Measurements from ENCODE around the gene RSRC2. TPM values are rescaled to one million over a fixed set of nuclear protein-coding genes. Genes with fewer than 3 reads are reported as not detected.

RSRC2 gene
- total RNA-seq, 1 donor from 2014 or later, result 126 TPM

GRCh38 chr12:122458105-122459035, 68.4 kb downstream of the RSRC2 start:
- peaks cover 11% of the 10 kb centered on the region for H3K4me1 Mint-ChIP-seq
- intact Hi-C loops (cut with micrococcal nuclease), result no loop called here
- TF ChIP-seq, protein P1, sequence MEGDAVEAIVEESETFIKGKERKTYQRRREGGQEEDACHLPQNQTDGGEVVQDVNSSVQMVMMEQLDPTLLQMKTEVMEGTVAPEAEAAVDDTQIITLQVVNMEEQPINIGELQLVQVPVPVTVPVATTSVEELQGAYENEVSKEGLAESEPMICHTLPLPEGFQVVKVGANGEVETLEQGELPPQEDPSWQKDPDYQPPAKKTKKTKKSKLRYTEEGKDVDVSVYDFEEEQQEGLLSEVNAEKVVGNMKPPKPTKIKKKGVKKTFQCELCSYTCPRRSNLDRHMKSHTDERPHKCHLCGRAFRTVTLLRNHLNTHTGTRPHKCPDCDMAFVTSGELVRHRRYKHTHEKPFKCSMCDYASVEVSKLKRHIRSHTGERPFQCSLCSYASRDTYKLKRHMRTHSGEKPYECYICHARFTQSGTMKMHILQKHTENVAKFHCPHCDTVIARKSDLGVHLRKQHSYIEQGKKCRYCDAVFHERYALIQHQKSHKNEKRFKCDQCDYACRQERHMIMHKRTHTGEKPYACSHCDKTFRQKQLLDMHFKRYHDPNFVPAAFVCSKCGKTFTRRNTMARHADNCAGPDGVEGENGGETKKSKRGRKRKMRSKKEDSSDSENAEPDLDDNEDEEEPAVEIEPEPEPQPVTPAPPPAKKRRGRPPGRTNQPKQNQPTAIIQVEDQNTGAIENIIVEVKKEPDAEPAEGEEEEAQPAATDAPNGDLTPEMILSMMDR (IDR thresholded peaks at IDR 0.05), result no peak
- no peak overlapping the region for H3K4me3 Mint-ChIP-seq
- no peaks in the 10 kb centered on the region for H3K27me3 Mint-ChIP-seq
- no peak for ATAC-seq (ENCODE audit: low read depth)
- H3K27ac Mint-ChIP-seq, result no peak overlapping the region
- DNase-seq, result no peak
- no peaks in the 10 kb centered on the region for H3K36me3 Mint-ChIP-seq (ENCODE audit: low read depth)
- POLR2A ChIA-PET, result no interaction called here
- CTCF ChIA-PET, result no interaction called here
- H3K9me3 Mint-ChIP-seq, result no peaks in the 10 kb centered on the region

DNA sequence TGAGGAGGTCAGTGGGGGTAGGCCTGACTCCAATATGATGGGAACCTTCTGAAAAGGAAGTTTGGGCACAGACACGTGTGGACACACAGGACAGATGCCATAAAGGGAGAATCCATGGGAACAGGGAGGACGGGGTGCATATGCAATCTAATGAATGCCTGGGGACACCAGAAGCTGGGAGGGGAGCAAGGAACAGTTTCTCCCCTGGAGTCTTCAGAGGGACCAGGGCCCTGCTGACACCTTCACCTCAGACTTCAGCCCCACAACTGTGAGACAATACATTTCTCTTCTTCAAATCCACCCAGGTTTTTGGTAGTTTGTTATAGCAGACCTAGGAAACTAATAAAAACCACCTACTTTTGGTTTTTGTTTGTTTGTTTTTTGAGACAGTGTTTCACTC, 69.1 kb downstream of the RSRC2 start:
- no peaks in the 10 kb centered on the region for H3K27me3 Mint-ChIP-seq
- ATAC-seq (ENCODE audit: low read depth), result no peak

GRCh38 chr12:122454739-122455138, 72.0 kb downstream of the RSRC2 start:
- TF ChIP-seq, protein P1 (IDR thresholded peaks at IDR 0.05), result no peak
- no peaks in the 10 kb centered on the region for H3K36me3 Mint-ChIP-seq (ENCODE audit: low read depth)
- H3K4me3 Mint-ChIP-seq, result no peak overlapping the region
- no peaks in the 10 kb centered on the region for H3K27me3 Mint-ChIP-seq
- intact Hi-C loops (cut with micrococcal nuclease), result no loop called here
- no peak overlapping the region for H3K27ac Mint-ChIP-seq
- H3K9me3 Mint-ChIP-seq, result no peaks in the 10 kb centered on the region
- DNase-seq (no peak), ATAC-seq (ENCODE audit: low read depth) (no peak)
- POLR2A ChIA-PET, result no interaction called here
- CTCF ChIA-PET, result interaction anchor here (1.2 kb wide), 1 partner anchor 55 kb away, joined by 3 read pairs; no protein-coding TSS in a partner anchor
- peaks cover 22% of the 10 kb centered on the region for H3K4me1 Mint-ChIP-seq

More for the DNA sequence above, 69.1 kb downstream of the RSRC2 start:
- no peak overlapping the region for H3K27ac Mint-ChIP-seq
- POLR2A ChIA-PET, result no interaction called here
- CTCF ChIA-PET, result no interaction called here
- H3K9me3 Mint-ChIP-seq, result no peaks in the 10 kb centered on the region
- TF ChIP-seq, protein P1 (IDR thresholded peaks at IDR 0.05), result no peak
- peaks cover 19% of the 10 kb centered on the region for H3K4me1 Mint-ChIP-seq
- no peak overlapping the region for H3K4me3 Mint-ChIP-seq
- intact Hi-C loops (cut with micrococcal nuclease), result no loop called here
- no peak for DNase-seq
- no peaks in the 10 kb centered on the region for H3K36me3 Mint-ChIP-seq (ENCODE audit: low read depth)

DNA sequence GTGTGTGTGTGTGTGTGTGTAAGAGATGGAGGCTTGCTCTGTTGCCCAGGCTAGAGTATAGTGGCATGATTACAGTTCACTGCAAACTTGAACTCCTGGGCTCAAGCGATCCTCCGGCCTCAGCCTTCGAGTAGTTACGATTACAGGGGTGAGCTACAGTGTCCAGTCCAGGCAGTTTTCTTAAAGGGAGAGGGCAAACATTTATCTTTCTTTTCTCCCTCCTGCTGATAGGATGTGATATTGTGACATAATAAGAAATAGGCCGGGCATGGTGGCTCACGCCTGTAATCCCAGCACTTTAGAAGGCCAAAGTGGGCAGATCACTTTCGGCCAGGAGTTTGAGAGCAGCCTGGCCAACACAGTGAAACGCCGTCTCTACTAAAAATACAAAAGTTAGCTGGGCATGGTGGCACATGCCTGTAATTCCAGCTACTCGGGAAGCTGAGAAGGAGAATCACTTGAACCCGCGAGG, 72.5 kb downstream of the RSRC2 start:
- POLR2A ChIA-PET, result no interaction called here
- TF ChIP-seq, protein P1 (IDR thresholded peaks at IDR 0.05), result no peak
- H3K27ac Mint-ChIP-seq, result no peak overlapping the region
- peaks cover 22% of the 10 kb centered on the region for H3K4me1 Mint-ChIP-seq
- CTCF ChIA-PET, result interaction anchor here (1.2 kb wide), 1 partner anchor 55 kb away, joined by 3 read pairs; no protein-coding TSS in a partner anchor
- DNase-seq (no peak), ATAC-seq (ENCODE audit: low read depth) (no peak)
- no peaks in the 10 kb centered on the region for H3K36me3 Mint-ChIP-seq (ENCODE audit: low read depth)
- H3K9me3 Mint-ChIP-seq, result no peaks in the 10 kb centered on the region
- intact Hi-C loops (cut with micrococcal nuclease), result no loop called here
- no peaks in the 10 kb centered on the region for H3K27me3 Mint-ChIP-seq
- no peak overlapping the region for H3K4me3 Mint-ChIP-seq

Other genes with a start within 250 kb of the RSRC2 start
- gene CLIP1, start 104.3 kb downstream of the RSRC2 start, total RNA-seq, result 58.6 and 63.2 TPM in 2 replicates
- gene ZCCHC8, start 26.0 kb downstream of the RSRC2 start, total RNA-seq, result 39.8 and 48.0 TPM in 2 replicates
- 45.5 and 64.0 TPM in 2 replicates for gene KNTC1, start 313 bp upstream of the RSRC2 start, total RNA-seq
- not detected in 2 replicates for gene HCAR2, start 176.4 kb upstream of the RSRC2 start, total RNA-seq
- gene HCAR3, start 189.9 kb upstream of the RSRC2 start, total RNA-seq, result not detected in 2 replicates
- not detected in 2 replicates for gene HCAR1, start 203.9 kb upstream of the RSRC2 start, total RNA-seq
- 50.5 and 53.3 TPM in 2 replicates for gene DENR, start 225.9 kb upstream of the RSRC2 start, total RNA-seq
- 1.6 and 1.7 TPM in 2 replicates for gene CCDC62, start 247.6 kb upstream of the RSRC2 start, total RNA-seq

Measured in activated B cell treated with CpG ODN at 0.5 μM for 24 hours (primary cell).